GM23338 (cell line): ENCODE data around the gene TAF6L. TPM values are rescaled to one million over a fixed set of nuclear protein-coding genes. Genes with fewer than 3 reads are reported as not detected.

Experiments
- ATAC-seq: fragments of 200-7000 bp; cut with Tn5 transposase; 3 replicates; pipeline ENCODE4 v1.9.1; 2020
- DNase-seq: peaks from one replicate; pipeline ENCODE4 v3.0.0-alpha.2; 2015; ENCODE audit warnings: low spot score
- H2AFZ ChIP-seq: fragments of 200-600 bp; sonication (generic); 2 replicates; pipeline ENCODE4 v1.8.0; 2016; ENCODE audit warnings: antibody characterized with exemption, mild to moderate bottlenecking, moderate library complexity
- H3F3A ChIP-seq: fragments of 200-600 bp; sonication (generic); replicated peaks from 2 replicates; pipeline ENCODE4 v1.8.0; 2017; ENCODE audit warnings: antibody characterized with exemption, mixed run types, low read depth
- H3K27ac ChIP-seq: fragments of 200-600 bp; sonication (generic); 2 replicates; pipeline ENCODE4 v1.6.1; 2016; ENCODE audit warnings: low read depth
- H3K27me3 ChIP-seq: fragments of 200-600 bp; sonication (generic); 2 replicates; pipeline ENCODE4 v1.8.0; 2016; ENCODE audit warnings: mild to moderate bottlenecking, mixed run types, moderate library complexity; ENCODE audit not compliant: insufficient read depth
- H3K36me3 ChIP-seq: fragments of 200-600 bp; sonication (generic); 2 replicates; pipeline ENCODE4 v1.8.0; 2016; ENCODE audit warnings: mild to moderate bottlenecking; ENCODE audit not compliant: insufficient read depth
- H3K4me1 ChIP-seq: fragments of 200-600 bp; sonication (generic); 2 replicates; pipeline ENCODE4 v1.8.0; 2016; ENCODE audit warnings: mild to moderate bottlenecking, moderate library complexity; ENCODE audit not compliant: insufficient read depth
- H3K4me2 ChIP-seq: fragments of 200-600 bp; sonication (generic); 2 replicates; pipeline ENCODE4 v1.7.1; 2017; ENCODE audit warnings: mixed run types
- H3K4me3 ChIP-seq: fragments of 200-600 bp; sonication (generic); 2 replicates; pipeline ENCODE4 v1.6.1; 2016; ENCODE audit warnings: mixed run types
- H3K79me2 ChIP-seq: fragments of 200-600 bp; sonication (generic); replicated peaks from 2 replicates; pipeline ENCODE4 v1.8.0; 2017; ENCODE audit warnings: mild to moderate bottlenecking; ENCODE audit not compliant: insufficient read depth
- H3K9me2 ChIP-seq: fragments of 200-600 bp; sonication (generic); 2 replicates; pipeline ENCODE4 v1.8.0; 2017; ENCODE audit not compliant: insufficient read depth
- H4K20me1 ChIP-seq: fragments of 200-600 bp; sonication (generic); replicated peaks from 2 replicates; pipeline ENCODE4 v1.8.0; 2017; ENCODE audit warnings: mild to moderate bottlenecking; ENCODE audit not compliant: insufficient read depth
- H3K27ac Mint-ChIP-seq: 2 replicates; pipeline ENCODE4 v1.8.0; 2020; ENCODE audit warnings: inconsistent platforms, mild to moderate bottlenecking, moderate library complexity, mixed read lengths
- H3K27me3 Mint-ChIP-seq: 3 replicates; pipeline ENCODE4 v1.8.0; 2022; ENCODE audit warnings: low read depth, mild to moderate bottlenecking, moderate library complexity, mixed read lengths, inconsistent platforms; ENCODE audit not compliant: insufficient read depth, poor library complexity
- H3K36me3 Mint-ChIP-seq: 3 replicates; pipeline ENCODE4 v1.8.0; 2021; ENCODE audit warnings: low read depth, mild to moderate bottlenecking, inconsistent platforms, moderate library complexity, mixed read lengths
- H3K4me1 Mint-ChIP-seq: 3 replicates; pipeline ENCODE4 v1.8.0; 2020; ENCODE audit warnings: mild to moderate bottlenecking, inconsistent platforms, mixed read lengths
- H3K4me3 Mint-ChIP-seq: 3 replicates; pipeline ENCODE4 v1.8.0; 2021; ENCODE audit warnings: moderate library complexity, mild to moderate bottlenecking, inconsistent platforms, mixed read lengths
- H3K9me3 Mint-ChIP-seq: 3 replicates; pipeline ENCODE4 v1.8.0; 2020; ENCODE audit warnings: moderate library complexity, mild to moderate bottlenecking, inconsistent platforms, mixed read lengths
- JUNB ChIP-seq: IDR thresholded peaks from one replicate; pipeline ENCODE4 v1.6.1; 2016; ENCODE audit warnings: antibody characterized with exemption; ENCODE audit not compliant: unreplicated experiment
- NANOG ChIP-seq: IDR thresholded peaks from 2 replicates; pipeline ENCODE4 v1.6.1; 2016; ENCODE audit warnings: antibody characterized with exemption, borderline replicate concordance
- POLR2AphosphoS5 ChIP-seq: IDR thresholded peaks from 2 replicates; pipeline ENCODE4 v1.6.1; 2016; ENCODE audit warnings: antibody characterized with exemption, low read depth
- STAT1 ChIP-seq: IDR thresholded peaks from one replicate; pipeline ENCODE4 v1.6.1; 2016; ENCODE audit warnings: antibody characterized with exemption; ENCODE audit not compliant: unreplicated experiment
- ZNF114 ChIP-seq: fragments of 250-450 bp; sonication (Bioruptor Pico); IDR thresholded peaks from 2 replicates; pipeline ENCODE4 v1.5.0; 2020; ENCODE audit warnings: mild to moderate bottlenecking, moderate library complexity
- ZNF331 ChIP-seq: fragments of 250-450 bp; sonication (Bioruptor Pico); IDR thresholded peaks from 2 replicates; pipeline ENCODE4 v1.5.0; 2020; ENCODE audit warnings: low read depth, mild to moderate bottlenecking, moderate library complexity
- ZNF462 ChIP-seq: fragments of 250-450 bp; sonication (Bioruptor Pico); IDR thresholded peaks from 2 replicates; pipeline ENCODE4 v1.5.0; 2020; ENCODE audit warnings: mild to moderate bottlenecking, moderate library complexity
- polyA plus RNA-seq: library from polyadenylated mRNA; unstranded; fragments of >200 nt; fragmentation: Nextera tagmentation; extraction: Ambion mirVana; gene quantifications from 2 replicates; pipeline ENCODE4 v1.2.1, GENCODE V29; 2016
- total RNA-seq: library from RNA; depleted of rRNA; stranded (reverse); fragments of >200 nt; shearing (Covaris generic); gene quantifications from 2 replicates; pipeline ENCODE4 v1.2.3, GENCODE V29; 2014

Gene TAF6L
- total and polyA plus RNA-seq, 2 experiments from 2014 or later: 21.8 to 30.6 TPM

GRCh38 chr11:62726156-62726914, 44.9 kb upstream of the TAF6L start (continued):
- TF ChIP-seq ZNF462 (CRISPR knock-in tag) (no peak), JUNB (no peak), ZNF331 (CRISPR knock-in tag) (no peak), NANOG (no peak), POLR2AphosphoS5 (no peak), ZNF114 (no peak)

GRCh38 chr11:62726915-62727164, 44.4 kb upstream of the TAF6L start:
- peaks cover 21% of the 10 kb centered on the region for H3K4me1 Mint-ChIP-seq
- peak overlapping the region; percentile 97 for H3K27ac ChIP-seq
- no peak overlapping the region for H3K27ac Mint-ChIP-seq
- peak overlapping the region; percentile 98 for H3K4me2 ChIP-seq
- H2AFZ ChIP-seq: no peak overlapping the region
- ATAC-seq (no peak; the same call in 2 of the 3 replicates), DNase-seq (no peak)
- no peaks in the 10 kb centered on the region; the same call in 2 of the 3 replicates for H3K9me3 Mint-ChIP-seq
- no peaks in the 10 kb centered on the region for H3K27me3 ChIP-seq
- H3K27me3 Mint-ChIP-seq: peaks cover 14% of the 10 kb centered on the region
- peaks cover 24% of the 10 kb centered on the region for H3K4me1 ChIP-seq
- H3K4me3 ChIP-seq: peak overlapping the region; percentile 59
- H3F3A ChIP-seq: peaks cover 45% of the 10 kb centered on the region
- H3K79me2 ChIP-seq: peaks cover 76% of the 10 kb centered on the region
- H3K36me3 ChIP-seq: peaks cover 31% of the 10 kb centered on the region
- H3K4me3 Mint-ChIP-seq: peak overlapping the region; percentile 98
- H3K9me2 ChIP-seq: no peaks in the 10 kb centered on the region
- peaks cover 42% of the 10 kb centered on the region for H3K36me3 Mint-ChIP-seq
- H4K20me1 ChIP-seq: peaks cover 35% of the 10 kb centered on the region
- TF ChIP-seq ZNF462 (CRISPR knock-in tag) (no peak), STAT1 (no peak), ZNF114 (no peak)
